MM.1S (cell line): ENCODE results near the gene HBA1.

ENCODE experiments used
- CTCF ChIP-seq: fragments of 300-600 bp; sonication (generic); IDR thresholded peaks from 2 replicates; pipeline ENCODE4 v1.5.1; 2016; ENCODE audit warnings: antibody characterized with exemption, low read length, mixed read lengths
- EZH2phosphoT487 ChIP-seq: fragments of 300-600 bp; sonication (generic); IDR thresholded peaks from 2 replicates; pipeline ENCODE4 v1.6.1; 2018; ENCODE audit warnings: antibody characterized with exemption, low read length

GRCh38 chr16:130533-131173 is 45.8 kb upstream of the HBA1 start:
- TF ChIP-seq CTCF (no peak), EZH2phosphoT487 (no peak)
